GM12801 (cell line): Measurements from ENCODE around the gene RO60.

Experiments used
- CTCF ChIP-seq: IDR thresholded peaks from one replicate; pipeline ENCODE4 v1.5.1; 2011; ENCODE audit warnings: control low read depth; ENCODE audit not compliant: insufficient read length; ENCODE audit errors: extremely low read depth

RO60 gene

DNA sequence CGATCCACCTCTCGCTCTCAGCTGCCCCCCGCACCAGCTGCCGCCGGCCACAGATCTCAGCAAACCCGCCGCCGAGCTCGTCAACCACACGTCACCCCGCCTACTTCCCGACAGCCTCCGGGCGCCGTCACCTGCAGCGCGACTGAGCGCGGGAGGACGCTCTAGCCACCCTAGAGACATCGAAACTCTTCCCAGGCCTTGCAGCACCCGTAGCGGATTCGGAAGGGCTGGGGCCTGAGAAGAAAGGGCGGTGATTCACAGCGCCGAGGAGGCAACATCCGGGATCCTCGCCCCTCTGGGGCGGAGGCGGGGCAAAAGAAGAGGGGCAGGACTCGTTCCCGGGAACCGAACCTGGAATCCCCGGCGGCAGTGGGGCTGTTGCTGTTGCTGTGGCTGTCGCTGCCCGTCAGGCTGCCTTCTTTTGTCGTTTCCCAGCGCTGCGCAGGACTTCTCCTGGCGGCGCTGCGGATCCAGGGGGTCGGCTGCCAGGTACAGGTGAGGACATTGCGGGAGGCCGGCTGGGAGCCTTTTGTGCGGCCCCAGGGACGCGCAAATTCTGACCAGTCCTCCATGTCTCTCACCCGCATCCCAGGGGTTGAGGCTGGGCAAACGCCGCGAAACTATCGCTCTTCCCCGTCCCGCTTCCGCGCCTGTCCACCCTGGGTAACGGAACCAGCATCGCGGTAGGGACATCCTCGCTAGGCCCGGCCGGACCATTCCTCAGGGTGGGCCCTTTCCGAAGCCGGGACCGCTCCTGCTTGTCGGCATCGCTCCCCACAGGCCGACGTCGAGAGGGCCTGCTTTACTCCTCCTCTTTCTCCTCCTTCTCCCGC lies at the start of gene RO60, which contains the start of gene UCHL5:
RO60 (plus strand) TSS at position 331 of the 833 bp plus-strand sequence. CDS start 9,443 bp downstream, outside the sequence.
UCHL5 (minus strand) TSS at position 79 of the 833 bp plus-strand sequence. CDS start 100 bp downstream, outside the sequence.
- no peak for TF ChIP-seq CTCF

DNA sequence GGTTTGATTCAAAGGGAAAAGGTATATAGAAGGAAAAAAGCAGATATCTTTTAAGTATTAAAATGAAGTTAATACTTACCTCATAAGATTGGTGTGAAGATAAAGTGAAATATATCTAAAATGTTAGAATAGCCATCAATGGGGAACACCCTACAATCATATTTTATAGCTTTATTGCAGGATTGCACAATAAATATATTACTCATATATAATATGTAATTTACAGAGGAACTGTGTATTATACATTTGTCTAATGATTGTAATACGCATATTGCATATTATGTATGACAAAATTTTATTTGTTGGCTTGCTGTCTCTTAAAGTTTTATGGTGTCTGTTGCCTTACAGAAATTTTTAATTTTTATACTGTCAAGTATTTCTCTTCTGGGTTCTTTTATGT lies 48.0 kb upstream of the RO60 start:
- TF ChIP-seq CTCF: no peak

DNA sequence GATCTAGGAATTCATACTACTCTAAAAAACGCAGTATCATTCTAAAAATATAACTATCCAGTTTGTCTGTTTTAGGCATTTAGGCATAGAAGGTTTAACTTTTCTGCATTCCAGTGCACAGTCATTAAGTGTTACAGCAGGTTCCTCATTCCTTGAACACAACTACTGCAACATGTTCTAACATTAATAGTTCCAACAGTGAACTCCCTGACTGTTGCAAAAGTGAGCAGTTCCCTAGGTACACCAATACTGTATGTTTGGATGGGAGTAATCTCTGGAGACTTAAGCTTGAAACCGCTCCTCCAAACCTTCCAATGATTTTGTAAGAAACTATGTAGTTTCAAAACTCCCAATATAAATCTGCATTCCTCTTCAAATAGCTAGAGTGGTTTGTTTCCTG lies 46.4 kb upstream of the RO60 start:
- no peak for TF ChIP-seq CTCF

GRCh38 chr1:193013707-193014106 lies 45.7 kb upstream of the RO60 start:
- no peak for TF ChIP-seq CTCF

- no peak for TF ChIP-seq CTCF
Observed at GRCh38 chr1:193014400-193014799, 45.0 kb upstream of the RO60 start.

DNA sequence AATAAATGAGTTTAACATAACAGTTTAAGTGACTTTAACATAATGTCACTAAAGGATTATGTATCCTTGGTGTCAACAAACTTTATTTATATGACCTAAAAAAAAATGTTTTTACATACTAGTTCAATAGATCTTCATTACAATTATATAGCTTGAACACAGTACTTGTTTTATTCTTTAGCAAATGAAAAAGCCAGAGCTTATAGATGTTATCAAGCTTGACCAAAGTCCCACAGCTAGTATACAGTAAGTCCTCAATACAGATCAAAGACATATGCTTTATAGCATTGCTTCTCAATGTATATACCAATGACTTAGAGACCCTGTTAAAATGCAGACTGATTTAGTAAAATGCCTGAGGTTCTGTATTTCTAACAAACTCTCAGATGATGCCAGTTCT lies 42.6 kb upstream of the RO60 start:
- TF ChIP-seq CTCF: no peak

DNA sequence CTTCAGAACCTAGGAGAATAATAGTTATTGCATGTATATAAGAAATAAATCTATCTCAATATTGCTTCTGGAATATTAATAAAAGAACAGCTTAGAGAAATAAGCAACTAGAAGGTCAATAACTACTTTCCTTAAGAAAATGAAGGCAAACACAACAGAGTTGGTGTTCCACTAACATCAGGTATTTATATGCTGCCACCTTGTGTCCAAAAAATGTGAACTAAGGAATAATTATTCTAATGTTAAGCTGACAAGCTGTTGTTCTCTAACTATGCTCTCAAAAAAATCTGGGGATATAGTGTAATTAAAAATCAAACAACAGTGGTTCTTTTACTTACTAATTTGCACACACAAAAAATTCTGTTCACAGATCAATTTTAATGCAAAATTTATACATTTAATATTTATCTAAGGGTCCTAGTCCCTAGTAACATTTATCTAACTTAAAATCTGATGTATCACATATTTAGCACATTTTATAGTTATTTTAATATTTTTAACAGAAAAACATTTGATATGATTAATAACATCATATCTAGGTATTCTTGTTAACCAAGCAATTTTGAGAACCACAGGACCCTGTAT lies 39.9 kb upstream of the RO60 start:
- TF ChIP-seq CTCF: no peak
